ENCODE data around the gene TRIM7.
A peak's percentile ranks its signal among the peaks of the same experiment; 100 is the strongest.
"Not testable (repeated sequence)": the region's sequence is repeated elsewhere in the genome, so short reads cannot be mapped to it uniquely, and the experiment has no call there.

Gene TRIM7

GRCh38 chr5:181163487-181164075, 41.4 kb downstream of the TRIM7 start:
- H3K9me3 Mint-ChIP-seq, result peaks cover 10% of the 10 kb centered on the region
- peaks cover 24% of the 10 kb centered on the region for H3K4me1 Mint-ChIP-seq
- H3K27me3 Mint-ChIP-seq (ENCODE audit: low read depth, poor library complexity), result peaks cover 67% of the 10 kb centered on the region
- H3K27ac Mint-ChIP-seq, result no peak overlapping the region
- no peak for TF ChIP-seq CTCF (IDR thresholded peaks at IDR 0.05)
- H3K36me3 Mint-ChIP-seq (ENCODE audit: low read depth), result no peaks in the 10 kb centered on the region
- peak overlapping the region; percentile 88 for H3K4me3 Mint-ChIP-seq
- DNase-seq, result no peak

GRCh38 chr5:181161534-181162175, 43.3 kb downstream of the TRIM7 start:
- Mint-ChIP-seq H3K27ac (no peak overlapping the region), H3K9me3 (peaks cover 10% of the 10 kb centered on the region), H3K36me3 (ENCODE audit: low read depth) (no peaks in the 10 kb centered on the region), H3K4me1 (peaks cover 16% of the 10 kb centered on the region), H3K27me3 (ENCODE audit: low read depth, poor library complexity) (peaks cover 65% of the 10 kb centered on the region), H3K4me3 (peak overlapping the region; percentile 71)
- DNase-seq, result no peak
- TF ChIP-seq CTCF (IDR thresholded peaks at IDR 0.05), result no peak

- H3K27me3 Mint-ChIP-seq (ENCODE audit: low read depth, poor library complexity), result peaks cover 62% of the 10 kb centered on the region
- not testable (repeated sequence) for H3K27ac Mint-ChIP-seq
These were observed 44.1 kb downstream of the TRIM7 start for GRCh38 chr5:181160755-181161533.

GRCh38 chr5:181160152-181160754, 44.7 kb downstream of the TRIM7 start:
- H3K4me1 Mint-ChIP-seq, result peaks cover 16% of the 10 kb centered on the region
- peak overlapping the region; percentile 58 for H3K4me3 Mint-ChIP-seq
- H3K27ac Mint-ChIP-seq, result no peak overlapping the region
- H3K27me3 Mint-ChIP-seq (ENCODE audit: low read depth, poor library complexity), result peaks cover 61% of the 10 kb centered on the region
- peak; percentile 52 for DNase-seq
- H3K36me3 Mint-ChIP-seq (ENCODE audit: low read depth), result no peaks in the 10 kb centered on the region
- no peak for TF ChIP-seq CTCF (IDR thresholded peaks at IDR 0.05)
- peaks cover 4% of the 10 kb centered on the region for H3K9me3 Mint-ChIP-seq

More at GRCh38 chr5:181160755-181161533, 44.1 kb downstream of the TRIM7 start:
- H3K4me1 Mint-ChIP-seq, result peaks cover 16% of the 10 kb centered on the region
- DNase-seq, result peak; percentile 50
- H3K4me3 Mint-ChIP-seq, result peak overlapping the region; percentile 71
- not testable (repeated sequence) for H3K36me3 Mint-ChIP-seq (ENCODE audit: low read depth); H3K9me3 Mint-ChIP-seq

GRCh38 chr5:181159286-181160151, 45.5 kb downstream of the TRIM7 start:
- peak; percentile 94 for DNase-seq
- peak overlapping the region; percentile 56 for H3K4me3 Mint-ChIP-seq
- H3K9me3 Mint-ChIP-seq, result peaks cover 4% of the 10 kb centered on the region
- peaks cover 61% of the 10 kb centered on the region for H3K27me3 Mint-ChIP-seq (ENCODE audit: low read depth, poor library complexity)
- peak; percentile 80 for TF ChIP-seq CTCF (IDR thresholded peaks at IDR 0.05)
- H3K27ac Mint-ChIP-seq, result peak overlapping the region; percentile 19
- peaks cover 16% of the 10 kb centered on the region for H3K4me1 Mint-ChIP-seq
- H3K36me3 Mint-ChIP-seq (ENCODE audit: low read depth), result no peaks in the 10 kb centered on the region

Data from nephron progenitor cell (in vitro differentiated cells).